GM19372 (cell line): ENCODE measurements around the gene TASOR2.

Experiments used
- ATAC-seq: cut with Tn5 transposase; IDR thresholded peaks from one replicate; pipeline ENCODE4 v1.9.1; 2021; ENCODE audit warnings: mild to moderate bottlenecking, low read depth, moderate library complexity; ENCODE audit not compliant: unreplicated experiment

Gene TASOR2

GRCh38 chr10:5684318-5684970, at the start of gene TASOR2:
TASOR2 (plus strand) TSS chr10:5684838; CDS start chr10:5720643, 35,805 bp downstream.
- ATAC-seq = peak; percentile 80

- no peak for ATAC-seq
Observed at GRCh38 chr10:5634918-5635317, 49.7 kb upstream of the TASOR2 start.

DNA sequence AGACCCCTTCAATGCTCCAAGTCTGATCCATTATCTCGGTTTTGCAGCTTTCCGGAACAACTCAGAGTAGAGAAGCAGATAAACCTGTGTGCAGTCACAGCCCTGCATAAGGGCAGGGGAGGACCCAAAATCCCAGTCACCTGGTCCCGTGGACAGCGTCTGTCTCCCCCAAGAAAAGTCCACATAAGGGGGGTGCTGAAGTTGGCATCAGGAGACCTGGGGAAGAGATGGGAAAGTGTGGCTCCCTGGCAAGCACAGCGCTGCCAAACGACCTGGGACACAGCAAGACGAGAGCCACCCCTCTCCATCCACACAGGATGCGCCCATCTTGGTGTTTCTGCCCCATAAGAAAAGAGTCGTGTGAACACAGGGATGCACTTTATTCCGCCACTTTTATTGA, 46.1 kb upstream of the TASOR2 start:
- ATAC-seq = no peak

DNA sequence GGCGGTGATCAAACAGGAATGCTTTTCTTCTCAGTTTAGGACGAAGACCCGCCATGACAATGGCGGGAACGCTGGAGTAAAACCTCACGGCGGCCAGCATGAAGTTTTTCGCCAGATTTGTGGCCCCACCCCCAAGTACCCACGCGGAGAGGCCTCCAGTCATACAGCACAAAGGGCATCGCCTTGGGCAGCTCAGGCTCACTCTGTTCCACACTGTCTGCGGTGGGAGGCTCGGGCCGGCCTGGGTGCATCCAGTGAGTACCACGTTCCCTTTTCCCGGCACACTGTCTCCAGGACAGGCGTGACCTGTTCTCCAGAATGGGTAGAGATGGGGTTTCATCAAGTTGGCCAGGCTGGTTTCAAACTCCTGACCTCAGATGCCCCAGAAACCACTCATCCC, 45.6 kb upstream of the TASOR2 start:
- no peak for ATAC-seq

DNA sequence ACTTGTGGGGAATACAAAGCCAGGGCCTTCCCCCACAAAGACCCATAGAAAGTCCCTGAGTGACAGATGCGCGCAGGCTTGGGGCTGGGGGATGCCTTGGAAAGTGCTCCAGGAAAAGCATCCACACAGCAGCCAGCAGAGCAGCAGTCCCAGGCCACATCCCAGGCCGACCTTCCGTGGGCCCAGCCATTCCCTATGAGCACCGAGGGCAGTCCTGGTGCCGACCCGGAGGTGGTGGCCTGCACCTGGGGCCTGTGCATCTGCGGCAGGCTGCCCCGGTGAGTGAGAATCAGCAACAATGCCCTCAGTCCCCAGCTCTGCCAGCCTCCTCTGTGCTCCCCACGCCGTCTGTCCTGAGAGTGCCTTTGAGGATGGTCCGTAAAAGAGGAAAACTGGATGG, 44.6 kb upstream of the TASOR2 start:
- ATAC-seq = no peak

DNA sequence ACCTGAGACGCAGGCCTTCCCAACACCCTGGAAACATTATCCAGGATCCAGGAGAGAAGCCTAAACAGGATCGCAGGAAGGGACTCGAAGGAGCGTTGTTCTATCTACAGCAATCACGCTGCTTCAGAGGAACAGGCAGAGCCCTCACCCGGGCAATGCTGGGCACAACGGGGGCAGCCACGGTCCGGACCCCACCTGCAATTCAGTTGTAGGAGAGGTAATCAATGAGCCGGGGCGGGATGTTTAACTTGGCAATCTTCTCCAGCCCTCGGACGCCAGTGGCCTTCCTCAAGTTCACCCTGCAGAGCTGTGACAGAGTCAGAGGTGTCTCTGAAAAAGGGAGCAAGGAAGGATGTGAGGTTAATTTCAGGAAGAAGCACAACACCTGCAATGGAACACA, 44.1 kb upstream of the TASOR2 start:
- ATAC-seq = no peak

DNA sequence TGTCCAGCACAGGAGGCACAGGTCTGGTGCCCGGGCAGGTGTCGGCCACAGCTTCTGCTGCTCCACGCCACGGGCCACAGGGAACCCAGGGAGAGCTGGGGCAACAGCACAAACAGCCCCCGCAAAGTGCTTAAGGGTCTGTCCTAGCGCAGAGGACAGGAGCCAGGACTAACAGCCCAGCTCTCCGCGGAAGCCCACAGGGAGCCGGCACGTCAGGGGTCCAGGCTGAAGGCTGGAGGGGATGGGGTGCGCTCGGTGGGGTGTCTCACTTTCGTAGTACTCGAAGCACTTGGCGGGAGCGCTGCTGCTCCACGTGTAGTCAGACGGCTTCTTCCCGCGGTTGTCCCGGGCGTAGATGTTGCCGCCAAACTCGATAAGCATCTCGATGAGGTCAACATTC, 43.1 kb upstream of the TASOR2 start:
- no peak for ATAC-seq

DNA sequence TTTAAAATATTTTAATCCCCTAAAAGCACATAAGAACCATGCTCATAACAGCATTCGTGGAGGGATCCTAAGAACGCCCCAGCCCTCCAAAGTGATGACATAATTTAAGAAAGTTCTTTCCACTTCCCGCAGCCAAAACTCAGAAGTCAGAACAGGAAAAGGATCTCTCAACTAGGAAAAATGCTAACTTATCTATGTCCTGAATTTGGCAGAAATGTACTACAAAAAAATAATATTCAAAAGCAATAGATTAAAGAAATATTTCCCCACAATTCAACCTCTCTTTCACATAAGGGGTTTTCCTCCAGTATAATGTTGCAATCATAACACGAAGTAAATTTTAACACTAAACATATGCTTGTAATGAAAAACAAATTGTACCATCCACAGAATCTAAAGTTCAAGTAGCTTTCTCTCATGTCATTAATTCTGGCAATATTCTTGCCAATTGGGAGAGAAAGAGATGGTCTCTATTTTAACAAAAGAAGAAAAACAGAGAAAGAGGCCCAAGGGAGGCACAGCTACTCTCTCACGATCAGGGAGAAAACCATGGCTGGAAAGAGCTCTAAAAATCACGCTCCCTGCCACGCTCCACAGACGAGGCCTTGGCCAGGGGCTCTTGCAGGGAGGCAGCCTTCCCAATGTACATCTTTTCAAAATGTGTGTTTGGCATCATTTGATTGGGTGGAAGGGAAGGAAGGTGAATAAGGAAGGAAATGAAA, 41.1 kb upstream of the TASOR2 start:
- ATAC-seq = no peak

DNA sequence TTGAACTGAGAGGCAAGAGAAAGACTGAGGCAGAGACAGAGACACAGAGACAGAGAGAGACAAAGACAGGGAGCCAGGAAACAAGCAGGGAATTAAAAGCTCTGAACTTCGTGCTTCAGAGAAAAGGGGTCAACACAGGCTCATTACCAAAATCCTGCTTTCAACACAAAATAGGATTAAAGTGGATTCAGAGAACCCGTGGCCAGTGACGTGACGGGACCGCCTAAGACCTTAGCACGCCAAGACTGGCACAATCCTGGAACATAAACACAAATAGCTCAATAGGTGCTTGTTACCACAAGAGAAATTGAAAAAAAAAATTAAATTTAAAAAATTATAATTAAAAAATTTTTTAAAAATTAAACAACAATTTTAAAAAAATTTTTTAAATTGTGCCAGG, 39.7 kb upstream of the TASOR2 start:
- no peak for ATAC-seq

- no peak for ATAC-seq
Observed at GRCh38 chr10:5645375-5645774, 39.3 kb upstream of the TASOR2 start.

- ATAC-seq = no peak
Observed at GRCh38 chr10:5645944-5646617, 38.6 kb upstream of the TASOR2 start.

DNA sequence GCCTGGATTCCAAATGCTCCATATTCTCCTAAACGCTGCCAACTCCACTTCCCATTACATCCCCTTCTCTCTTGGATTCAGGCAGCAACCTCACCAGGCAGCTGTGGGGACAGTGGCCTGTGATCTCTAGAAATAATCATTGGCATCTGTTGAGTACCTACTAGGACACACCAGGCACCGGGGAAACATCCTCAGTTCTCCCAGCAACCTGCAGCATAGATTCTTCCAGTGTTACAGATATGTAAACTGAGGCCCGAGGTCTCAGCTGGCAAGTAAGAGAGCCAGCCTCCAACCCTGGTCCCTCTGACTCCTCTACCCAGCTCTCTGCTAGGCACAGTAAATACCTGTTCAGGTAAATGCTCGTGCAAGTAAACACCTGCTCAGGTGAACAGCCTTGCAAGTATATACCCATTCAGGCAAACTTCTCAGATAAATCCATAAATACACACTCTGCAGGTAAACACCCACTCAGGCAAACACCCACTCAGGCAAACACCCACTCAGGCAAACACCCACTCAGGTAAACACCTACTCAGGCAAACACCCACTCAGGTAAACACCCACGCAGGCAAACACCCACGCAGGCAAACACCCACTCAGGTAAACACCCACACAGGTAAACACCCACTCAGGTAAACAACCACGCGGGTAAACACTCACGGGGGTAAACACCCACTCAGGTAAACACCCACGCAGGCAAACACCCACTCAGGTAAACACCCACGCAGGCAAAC, 37.0 kb upstream of the TASOR2 start:
- no peak for ATAC-seq

DNA sequence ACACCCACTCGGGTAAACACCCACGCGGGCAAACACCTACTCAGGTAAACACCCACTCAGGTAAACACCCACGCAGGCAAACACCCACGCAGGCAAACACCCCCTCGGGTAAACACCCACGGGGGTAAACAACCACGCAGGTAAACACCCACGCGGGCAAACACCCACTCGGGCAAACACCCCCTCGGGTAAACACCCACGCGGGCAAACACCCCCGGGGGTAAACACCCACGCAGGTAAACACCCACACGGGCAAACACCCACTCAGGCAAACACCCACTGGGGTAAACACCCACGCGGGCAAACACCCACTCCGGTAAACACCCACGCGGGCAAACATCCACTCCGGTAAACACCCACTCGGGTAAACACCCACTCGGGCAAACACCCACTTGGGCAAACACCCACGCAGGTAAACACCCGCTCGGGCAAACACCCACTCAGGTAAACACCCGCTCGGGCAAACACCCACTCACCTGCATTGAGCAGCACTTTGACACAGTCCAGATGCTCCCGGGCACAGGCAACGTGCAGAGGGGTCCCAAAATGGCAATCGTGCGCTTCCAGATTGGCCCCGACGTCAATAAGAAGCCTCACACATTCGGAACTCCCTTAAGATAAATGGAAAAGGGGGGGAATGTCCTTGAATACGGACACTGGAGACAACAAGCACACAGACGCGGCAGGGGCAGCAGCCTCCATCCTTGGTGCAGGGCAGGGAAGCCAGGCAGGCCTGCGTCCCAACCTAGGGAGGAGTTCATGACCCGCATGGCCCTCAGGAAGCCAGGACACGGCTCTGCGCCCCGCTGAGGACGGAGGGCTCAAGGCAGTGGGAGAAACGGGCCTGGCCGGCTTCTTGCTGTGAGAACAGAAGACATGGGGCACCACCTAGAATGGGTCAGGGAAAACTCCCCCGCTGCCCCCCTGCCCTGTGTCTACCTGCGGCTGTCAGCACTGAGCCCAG, 35.9 kb upstream of the TASOR2 start:
- no peak for ATAC-seq

GRCh38 chr10:5649746-5650145, 34.9 kb upstream of the TASOR2 start:
- ATAC-seq = no peak

- ATAC-seq = no peak
Observed at GRCh38 chr10:5650664-5651387, 33.8 kb upstream of the TASOR2 start.

DNA sequence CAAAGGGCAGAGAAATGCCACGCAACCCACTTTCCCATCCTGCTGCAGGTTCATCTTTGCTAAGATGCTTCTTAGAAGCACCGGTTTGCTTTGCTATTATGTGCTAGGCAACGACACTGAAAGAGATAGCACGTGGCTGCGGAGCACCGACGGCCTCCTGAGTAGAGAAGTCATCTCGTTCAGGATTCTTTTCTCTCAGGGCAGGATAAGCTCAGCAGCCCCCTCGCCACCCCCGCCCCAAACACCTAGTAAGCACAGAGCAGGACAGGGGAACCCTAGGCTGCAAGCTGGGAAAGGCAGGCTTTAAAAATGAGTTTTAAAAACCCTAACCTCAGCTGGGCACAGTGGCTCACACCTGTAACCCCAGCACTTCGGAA, 33.3 kb upstream of the TASOR2 start:
- no peak for ATAC-seq

GRCh38 chr10:5652746-5653145, 31.9 kb upstream of the TASOR2 start:
- no peak for ATAC-seq

GRCh38 chr10:5654218-5654755, 30.4 kb upstream of the TASOR2 start:
- ATAC-seq = no peak

DNA sequence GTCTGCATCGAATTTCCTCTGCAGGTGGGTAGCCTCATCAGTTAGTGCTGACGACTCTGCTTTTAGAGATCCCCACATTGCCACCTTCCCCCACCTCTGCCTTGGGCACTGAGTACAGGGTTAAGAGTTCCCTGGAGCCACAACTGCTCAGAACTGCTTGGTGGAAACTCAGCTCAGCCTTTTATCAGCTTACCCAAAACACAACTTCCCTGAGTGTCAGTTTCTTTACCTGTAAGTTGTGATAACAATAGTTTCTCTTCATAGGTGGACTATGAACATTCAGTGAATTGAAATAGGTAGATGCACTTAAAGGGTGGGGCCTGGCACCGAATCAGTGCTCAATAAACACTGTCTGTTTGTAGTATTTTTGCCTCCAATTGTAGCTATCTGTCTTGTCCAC, 29.5 kb upstream of the TASOR2 start:
- ATAC-seq = no peak
